CD4-positive, alpha-beta T cell treated with Interleukin-12 subunit alpha and Interleukin-12 subunit beta, for 1 hour (primary cell): ENCODE measurements around the gene PTPRK.

Source experiments
- DNase-seq: peaks from one replicate; pipeline ENCODE4 v3.0.0-alpha.2; 2020

Gene PTPRK

DNA sequence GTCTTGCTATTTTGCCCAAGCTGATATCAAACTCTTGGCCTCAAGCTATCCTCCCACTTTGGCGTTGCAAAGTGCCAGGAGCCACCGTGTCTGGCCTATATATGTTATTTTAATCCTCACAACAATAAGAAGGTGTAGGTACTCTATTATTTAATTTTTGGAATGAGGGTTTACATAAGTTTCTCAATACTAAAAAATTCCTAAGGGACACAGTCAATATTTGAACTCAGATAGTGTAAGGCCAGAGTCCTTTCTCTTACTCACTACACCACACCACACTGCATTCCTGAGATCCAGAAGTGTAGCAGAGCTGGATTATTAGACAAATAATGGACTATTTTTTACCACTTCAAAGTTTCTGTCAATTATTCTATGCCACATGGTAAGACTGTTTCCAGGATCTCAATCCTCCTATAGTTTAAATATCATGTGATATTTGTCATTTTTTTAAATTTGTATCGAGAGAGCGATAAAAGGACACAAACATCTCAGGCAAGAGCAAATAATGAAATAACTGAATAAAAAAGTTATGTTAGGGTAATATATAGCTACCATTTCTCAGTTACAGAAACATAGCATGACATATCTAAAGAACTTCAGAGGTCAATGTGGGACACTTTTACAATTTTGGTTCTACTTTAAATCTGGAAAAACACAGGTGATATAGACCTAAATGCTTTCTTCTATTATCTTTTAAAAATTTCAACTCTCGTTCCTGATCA lies 457.4 kb downstream of the PTPRK start:
- no peak for DNase-seq

- DNase-seq: no peak
Measured at GRCh38 chr6:128057946-128058345, 462.5 kb downstream of the PTPRK start.

- no peak for DNase-seq
Measured at GRCh38 chr6:128057541-128057940, 462.9 kb downstream of the PTPRK start.

- DNase-seq: no peak
Measured at GRCh38 chr6:128053109-128053508, 467.3 kb downstream of the PTPRK start.

- DNase-seq: no peak
Measured at GRCh38 chr6:128047989-128048388, 472.4 kb downstream of the PTPRK start.

DNA sequence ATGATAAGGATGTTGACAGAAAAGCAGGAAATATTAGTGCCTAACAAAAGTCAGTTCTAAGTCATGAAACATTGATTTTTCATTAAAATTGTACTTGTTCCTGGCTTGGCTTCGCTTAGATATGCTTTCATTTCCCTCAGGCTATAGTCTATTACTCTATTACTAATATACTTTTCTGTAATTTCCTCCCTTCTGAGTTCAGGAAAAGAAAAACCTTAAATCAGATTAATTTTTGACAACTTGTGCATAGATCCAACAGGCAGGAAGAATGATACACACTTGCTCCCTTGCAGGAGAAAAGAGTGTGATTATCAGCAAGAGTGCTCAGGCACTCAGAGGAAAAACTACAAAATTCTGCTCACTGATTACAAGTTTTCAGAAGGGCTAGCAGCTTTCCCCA lies 474.4 kb downstream of the PTPRK start:
- DNase-seq: no peak

DNA sequence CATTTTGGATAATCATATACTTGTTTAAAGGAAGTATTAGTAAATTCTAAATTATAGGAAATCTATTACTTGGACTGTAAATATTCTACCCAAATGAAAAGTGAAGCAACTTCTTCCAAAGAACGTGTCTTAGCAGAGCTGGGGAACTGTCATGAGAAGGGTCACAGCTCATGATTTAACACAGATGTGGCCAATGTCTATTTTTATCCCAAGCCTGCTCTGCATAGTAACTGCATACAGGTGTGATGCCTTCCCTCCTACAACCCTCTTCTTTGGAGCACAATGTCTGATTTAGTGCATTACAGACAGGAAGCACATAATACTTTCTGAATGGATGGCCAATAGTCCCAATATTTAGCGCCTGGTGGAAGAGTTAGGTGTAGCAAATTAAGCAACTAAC lies 480.9 kb downstream of the PTPRK start:
- no peak for DNase-seq

DNA sequence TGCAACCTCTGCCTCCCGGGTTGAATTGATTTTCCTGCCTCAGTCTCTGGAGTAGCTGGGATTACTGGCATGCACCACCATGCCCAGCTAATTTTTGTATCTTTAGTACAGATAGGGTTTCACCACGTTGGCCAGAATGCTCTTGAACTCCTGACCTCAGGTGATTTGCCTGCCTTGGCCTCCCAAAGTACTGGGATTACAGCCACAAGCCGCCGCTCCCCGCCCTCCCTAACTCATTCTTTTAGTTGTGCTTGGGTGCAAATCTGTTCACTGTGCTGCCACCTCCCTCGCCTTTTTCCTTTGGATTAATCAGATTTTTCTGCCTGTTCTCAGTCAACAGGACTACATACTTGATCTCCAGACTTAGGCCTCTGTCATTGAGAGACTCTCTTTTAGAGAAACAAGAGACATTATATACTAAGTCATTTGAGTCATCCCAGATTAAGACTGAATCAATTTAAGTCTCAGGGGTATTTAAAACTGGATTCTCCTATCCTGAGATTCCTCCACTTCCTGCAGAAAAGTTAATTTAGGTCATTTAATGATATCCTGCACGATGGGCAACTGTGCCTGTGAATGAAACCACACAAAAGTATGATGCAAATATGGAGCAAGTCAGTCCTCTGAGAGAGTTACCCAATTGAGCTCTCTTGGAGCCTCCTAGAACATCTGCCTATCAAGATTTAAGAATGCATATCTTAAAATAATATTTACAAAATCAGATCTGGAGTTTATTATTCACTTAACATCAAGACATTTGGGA lies 483.4 kb downstream of the PTPRK start:
- DNase-seq: no peak

GRCh38 chr6:128033156-128033555 lies 487.2 kb downstream of the PTPRK start:
- no peak for DNase-seq

- DNase-seq: no peak
Measured at GRCh38 chr6:128032042-128032441, 488.4 kb downstream of the PTPRK start.

- DNase-seq: no peak
Measured at GRCh38 chr6:128029826-128030225, 490.6 kb downstream of the PTPRK start.

GRCh38 chr6:128028183-128028582 lies 492.2 kb downstream of the PTPRK start:
- DNase-seq: no peak

GRCh38 chr6:128025478-128025877 lies 494.9 kb downstream of the PTPRK start:
- no peak for DNase-seq

DNA sequence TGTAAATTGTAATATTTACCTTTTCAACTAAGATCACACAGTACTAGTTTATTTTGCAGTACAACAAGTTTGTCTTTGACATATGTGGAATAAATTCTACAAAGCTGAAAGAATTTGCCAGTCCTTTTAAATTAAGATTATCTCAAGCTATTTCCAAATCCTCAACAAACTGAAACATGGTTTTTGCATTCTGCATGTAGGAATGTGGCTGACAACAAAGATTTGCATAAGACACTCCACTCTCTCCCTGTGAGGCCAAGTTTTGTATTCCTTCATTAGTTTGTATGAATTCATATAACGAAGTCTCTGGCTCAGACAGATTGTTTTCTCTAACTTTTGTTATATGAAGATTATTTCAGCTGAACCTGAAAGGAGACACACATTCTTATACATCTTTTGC lies 495.4 kb downstream of the PTPRK start:
- no peak for DNase-seq

GRCh38 chr6:128024046-128024445 lies 496.4 kb downstream of the PTPRK start:
- no peak for DNase-seq

GRCh38 chr6:128018821-128019220 lies 501.6 kb downstream of the PTPRK start:
- no peak for DNase-seq

DNA sequence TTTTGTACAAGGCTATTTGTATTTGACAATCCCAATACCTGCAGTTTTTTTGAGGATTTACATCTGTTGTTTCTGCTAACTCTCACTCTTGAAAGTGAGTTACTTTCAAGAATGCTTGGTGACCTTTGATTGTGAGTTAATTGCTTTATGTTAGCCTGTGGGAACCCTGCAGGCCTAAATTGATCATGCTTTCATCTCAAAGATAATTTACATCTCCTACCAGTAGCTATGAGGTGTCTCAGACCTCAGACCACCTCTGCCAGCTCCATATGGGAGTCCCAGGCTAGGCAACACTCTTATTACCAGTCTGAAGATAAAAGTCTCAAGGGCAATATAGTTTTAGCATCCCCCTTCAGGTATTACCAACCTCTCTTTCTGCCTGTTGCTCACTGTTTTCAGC lies 503.1 kb downstream of the PTPRK start:
- no peak for DNase-seq

DNA sequence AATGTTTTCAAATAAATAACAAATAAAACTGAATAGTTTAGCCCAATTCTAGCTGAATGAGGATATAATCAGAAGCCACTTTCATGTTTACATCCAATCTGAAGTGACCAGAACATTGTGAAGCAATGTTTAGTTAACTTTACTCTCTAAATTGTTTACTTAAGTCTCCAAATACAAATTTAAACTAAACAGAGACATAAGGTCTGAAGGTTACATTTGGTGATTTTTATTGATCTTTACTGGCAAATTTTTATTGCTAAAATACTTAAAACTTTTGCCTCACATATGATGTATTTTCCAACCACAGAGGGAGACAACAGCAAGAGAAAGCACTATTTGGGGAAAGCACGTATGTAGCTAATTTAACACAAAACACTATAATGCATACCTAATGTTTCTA lies 512.7 kb downstream of the PTPRK start:
- no peak for DNase-seq

- no peak for DNase-seq
Measured at GRCh38 chr6:128005009-128005408, 515.4 kb downstream of the PTPRK start.

DNA sequence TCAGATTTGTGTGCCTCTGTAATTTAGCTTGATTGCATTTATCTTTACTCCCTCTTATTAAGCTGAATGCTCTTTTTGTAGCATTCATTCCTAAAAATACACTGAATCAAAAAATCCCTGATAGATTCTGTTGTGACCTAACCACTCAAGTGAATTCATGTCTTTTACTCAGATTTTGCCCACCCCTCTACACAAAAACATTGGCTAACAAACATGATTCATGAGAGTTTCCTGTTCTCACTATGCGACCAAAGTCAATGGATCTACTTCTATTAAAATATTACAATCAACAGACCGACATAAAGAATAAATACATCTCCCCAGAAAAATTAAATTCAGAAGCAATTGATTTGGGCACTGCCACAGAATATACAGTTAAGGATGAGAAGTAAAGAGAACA lies 520.0 kb downstream of the PTPRK start:
- DNase-seq: no peak

DNA sequence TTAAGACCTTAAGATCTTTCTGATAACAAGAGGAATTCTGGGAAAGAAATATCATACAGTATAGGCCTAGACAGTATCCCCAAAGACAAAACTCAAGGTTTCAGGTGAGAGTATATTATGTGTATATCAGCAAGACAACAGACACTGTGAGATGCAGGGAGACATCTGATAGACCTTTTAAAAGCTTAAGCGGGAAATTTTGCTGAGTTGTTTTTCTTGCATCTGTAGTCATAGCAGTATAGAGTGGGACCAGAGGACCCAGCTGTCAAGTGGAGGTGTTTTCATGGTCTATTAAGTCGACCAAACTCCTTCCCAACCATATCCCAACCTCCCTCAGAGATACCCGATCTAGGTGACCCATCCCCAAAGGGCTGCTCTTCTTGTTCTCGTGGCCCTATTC lies 521.4 kb downstream of the PTPRK start:
- no peak for DNase-seq

- no peak for DNase-seq
Measured at GRCh38 chr6:127997496-127998164, 522.8 kb downstream of the PTPRK start.

DNA sequence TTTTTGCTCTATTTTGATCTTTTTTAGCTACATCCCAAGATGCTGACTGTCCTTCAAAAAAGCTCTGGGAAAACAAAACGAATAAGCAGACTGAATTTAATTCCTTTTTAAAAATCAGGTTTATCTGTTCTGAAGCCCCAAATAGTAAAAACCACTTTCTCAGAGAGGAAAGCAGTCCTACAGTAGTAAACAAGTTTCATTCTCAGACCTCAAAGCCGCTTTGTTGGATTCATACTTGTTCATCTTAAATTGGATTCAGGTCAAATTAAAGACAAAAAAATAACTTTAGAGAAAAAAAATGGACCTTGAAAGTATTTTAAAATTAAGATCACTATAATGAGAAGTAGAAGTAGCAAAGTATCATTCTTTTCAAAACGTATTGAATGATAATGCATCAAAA lies 523.5 kb downstream of the PTPRK start:
- DNase-seq: no peak

GRCh38 chr6:127992144-127992543 lies 528.3 kb downstream of the PTPRK start:
- no peak for DNase-seq
